Activated gamma-delta T cell (primary cell): ENCODE results near the gene MYADML2.

Experiments
- DNase-seq: peaks from one replicate; lab custom pipeline; 2025; lab: John Stamatoyannopoulos, UW

The MYADML2 gene

DNA sequence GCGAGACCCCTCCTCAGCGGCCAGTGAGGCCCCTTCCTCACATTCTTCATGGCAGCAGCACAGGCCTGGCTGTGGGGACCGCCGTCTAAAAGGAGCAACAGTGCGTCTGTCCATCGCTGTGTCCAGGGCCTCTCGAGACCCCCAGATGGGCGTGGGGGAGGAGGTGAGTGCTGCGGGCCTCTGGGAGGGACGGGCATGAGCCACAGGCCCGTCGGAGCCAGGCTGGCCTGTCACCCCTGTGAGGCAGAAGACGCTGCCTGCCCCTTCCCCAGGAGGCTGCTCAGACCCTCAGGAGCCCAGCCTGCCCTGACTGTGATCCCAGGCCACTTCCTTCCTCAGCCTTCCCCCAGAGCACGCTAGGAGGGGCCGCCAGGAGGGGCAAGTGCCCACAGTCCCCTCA is 7.8 kb downstream of the MYADML2 start:
- DNase-seq = no peak

DNA sequence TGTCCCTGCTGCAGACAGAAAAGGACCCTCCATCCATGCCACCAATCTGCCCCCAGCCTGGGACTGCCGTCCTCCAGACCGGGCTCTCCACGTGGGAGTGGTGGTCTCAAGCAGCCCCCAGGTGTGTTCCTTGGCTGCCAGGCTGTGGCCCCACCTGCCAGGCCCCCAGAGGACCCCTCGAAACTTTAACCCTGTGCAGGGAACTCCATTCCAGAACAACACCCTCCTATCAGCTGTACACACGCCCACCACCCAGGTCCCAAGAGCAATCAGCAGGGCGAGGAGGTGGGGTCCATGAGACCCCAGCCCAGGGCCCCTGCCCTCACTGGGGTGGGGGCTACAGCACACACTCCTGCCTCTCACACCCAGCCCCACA is 11.3 kb downstream of the MYADML2 start:
- no peak for DNase-seq

DNA sequence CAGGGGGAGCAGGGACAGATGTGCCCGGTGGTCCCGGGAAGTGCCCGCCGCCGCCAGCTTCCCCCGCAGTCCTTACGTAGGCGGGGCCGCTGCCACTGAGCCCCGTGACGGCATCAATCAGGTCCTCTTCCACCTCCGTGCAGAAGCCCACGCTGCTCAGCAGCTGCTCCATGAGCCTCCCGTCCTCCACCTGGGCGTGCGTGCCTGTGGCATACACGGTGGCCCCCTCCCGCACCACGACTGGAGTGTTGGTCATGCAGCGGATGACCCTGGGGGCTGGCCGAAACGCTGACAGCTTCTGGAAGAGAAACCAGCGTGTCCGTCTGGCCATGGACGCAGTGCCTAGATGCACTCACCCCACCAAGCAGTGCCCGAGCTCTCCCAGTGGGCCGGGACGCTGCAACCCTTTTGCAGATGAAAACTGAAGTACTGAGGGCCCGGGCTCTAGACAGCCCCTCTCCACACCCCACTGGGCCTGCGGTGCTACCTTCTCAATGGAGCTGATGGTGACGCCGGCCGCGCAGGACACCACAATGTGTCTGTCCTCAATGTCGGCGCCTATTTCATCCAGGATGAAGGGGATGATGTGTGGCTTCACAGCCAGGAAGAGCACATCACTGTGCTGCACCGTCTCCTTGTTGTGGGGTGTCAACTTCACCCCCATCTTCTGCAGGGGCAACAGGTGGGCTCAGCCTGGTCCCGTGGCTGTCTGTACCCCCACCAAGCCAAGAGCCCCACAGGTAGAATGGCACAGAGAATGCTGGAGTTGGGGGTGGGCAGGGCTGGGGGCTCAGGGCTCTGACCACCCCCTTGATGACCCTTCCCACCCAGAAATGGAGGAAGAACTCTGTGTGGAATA is 12.0 kb downstream of the MYADML2 start:
- DNase-seq = no peak

DNA sequence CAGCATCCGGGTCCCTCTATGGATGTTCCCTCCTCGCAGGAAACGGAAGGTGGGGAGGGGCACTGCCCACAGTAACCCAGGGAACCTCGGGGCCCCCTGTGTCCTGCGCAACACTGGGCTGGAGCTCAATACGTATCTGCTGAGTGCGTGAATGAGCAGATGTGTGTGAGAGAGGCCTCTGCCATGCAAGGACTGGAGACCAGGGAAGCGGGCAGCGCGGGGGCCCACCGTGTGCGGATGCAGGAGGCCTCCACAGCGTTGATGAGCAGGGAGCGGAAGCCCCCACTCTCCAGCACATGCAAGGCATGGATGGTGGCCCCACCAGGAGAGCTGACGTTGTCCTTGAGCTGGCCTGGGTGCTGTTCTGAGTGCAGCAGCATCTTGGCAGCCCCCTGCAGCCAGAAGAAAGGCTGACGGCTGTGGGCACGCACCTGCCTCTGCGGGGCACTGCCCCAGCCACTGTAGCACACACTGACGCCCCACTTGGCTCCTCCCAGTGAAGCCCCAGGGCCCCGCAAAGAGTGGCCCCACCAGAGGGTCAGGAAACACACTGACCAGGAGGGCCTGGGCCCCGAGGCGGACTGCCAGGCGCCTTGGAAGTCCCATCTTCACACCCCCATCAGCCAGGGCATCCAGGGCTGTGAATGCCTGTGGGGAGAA is 12.8 kb downstream of the MYADML2 start:
- no peak for DNase-seq

DNA sequence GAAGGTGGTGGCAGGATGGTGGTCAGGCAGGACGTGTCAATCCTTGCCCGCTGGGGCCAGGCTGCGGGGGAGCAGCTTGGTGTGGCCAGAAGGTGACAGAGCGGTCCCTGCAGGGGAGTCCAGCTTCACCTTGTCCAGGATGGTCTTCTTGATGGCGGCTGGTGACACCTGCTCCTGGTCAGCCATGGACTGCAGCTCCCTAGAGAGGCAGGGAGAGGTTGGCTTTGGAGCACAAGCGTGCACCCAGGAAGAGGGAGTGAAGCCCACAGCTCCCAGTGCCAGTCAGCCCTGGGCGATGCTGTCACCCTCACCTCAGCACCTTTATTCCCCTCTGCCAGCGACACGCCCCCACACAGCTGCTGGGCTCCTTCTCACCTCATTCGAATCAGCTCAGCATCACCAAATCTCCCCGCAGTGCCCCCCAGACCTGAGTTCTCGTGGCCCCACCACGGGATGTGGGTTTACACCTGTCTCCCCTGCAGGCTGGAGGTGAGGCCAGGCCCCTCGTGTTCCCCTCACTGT is 13.8 kb downstream of the MYADML2 start:
- DNase-seq = no peak

DNA sequence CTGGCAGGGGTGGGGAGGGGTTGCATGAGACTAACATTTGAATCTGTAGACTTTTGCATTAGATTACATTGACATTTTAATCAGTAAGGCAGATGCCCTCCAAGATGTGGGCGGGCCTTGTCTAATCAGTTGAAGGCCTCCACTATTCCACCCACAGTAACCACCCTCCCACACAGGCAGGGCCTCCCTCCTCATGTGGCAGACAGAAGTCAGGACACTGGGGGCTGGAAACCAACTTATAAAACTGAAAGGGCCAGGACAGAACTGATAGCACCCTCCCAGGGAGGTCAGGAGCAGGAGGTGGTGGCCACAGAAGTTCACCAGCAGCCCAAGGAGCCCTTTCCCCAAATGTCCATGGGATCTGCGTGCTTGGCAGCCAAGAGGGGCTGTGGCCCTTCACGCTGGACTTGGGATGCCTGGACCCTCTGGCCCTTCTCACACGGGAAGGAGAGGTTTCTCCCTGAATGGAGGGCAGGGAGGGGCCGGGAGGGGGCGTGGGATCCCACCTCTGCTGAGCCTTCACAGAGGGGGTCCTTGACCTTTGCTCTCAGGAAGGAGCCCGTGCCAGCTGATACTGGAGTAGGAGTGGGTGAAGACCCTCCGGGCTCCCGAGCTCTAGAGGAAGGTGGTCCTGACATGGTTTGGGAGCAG is 14.6 kb downstream of the MYADML2 start:
- no peak for DNase-seq

DNA sequence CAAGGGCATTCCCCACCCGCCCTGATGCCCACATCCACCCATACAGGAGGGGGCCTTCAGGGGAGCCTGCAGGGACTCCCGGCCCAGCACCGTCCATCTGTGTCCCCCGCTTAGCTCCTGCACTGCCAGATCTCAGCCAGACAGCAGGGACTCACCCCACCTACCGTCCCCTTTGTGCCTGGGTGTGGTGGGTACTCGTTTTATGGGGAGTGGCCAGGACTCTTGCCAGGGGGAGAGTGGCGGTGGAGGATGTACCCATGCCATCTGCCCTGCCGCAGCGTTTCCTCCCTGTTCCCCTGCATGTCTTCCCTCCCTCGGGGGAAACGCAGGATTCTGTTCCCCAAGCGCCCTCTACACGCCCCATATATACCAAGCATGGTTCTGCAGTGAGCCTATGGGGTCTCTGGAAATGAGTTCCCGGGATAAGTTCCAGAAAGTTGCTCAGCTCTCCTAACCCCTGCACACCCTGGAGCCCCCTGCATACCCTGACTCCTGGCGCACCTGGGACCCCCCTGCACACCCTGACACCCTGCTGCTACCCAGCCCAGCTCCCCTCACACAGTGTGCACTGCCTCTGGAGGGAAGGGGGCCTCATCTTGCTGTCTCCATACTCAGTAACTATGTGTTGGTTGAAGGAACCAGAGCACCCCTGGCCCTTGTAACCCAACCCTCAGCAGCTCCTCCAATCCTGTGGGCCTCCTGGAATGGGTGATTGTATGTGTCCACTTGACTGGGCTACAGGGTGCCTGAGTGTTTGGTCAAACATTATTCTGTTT is 15.3 kb downstream of the MYADML2 start:
- DNase-seq = no peak

DNA sequence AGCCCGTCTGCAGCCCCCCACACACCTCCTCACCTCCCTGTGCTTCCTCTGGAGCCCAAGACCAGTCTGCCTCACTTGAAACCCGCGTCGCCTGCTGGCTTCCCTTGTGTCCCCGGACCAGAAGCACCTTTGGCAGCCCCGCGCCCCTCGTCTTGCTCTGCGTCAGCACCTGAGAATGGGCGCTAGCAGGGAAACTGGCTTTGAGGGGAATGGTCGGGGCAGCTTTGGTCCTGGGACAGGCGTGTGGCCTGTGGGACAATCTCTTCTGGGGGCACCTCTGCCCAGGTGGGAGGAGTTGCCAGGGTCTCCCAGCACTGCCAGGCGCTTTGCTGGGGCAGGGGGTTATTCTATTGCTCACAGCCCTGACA is 15.9 kb downstream of the MYADML2 start:
- no peak for DNase-seq

DNA sequence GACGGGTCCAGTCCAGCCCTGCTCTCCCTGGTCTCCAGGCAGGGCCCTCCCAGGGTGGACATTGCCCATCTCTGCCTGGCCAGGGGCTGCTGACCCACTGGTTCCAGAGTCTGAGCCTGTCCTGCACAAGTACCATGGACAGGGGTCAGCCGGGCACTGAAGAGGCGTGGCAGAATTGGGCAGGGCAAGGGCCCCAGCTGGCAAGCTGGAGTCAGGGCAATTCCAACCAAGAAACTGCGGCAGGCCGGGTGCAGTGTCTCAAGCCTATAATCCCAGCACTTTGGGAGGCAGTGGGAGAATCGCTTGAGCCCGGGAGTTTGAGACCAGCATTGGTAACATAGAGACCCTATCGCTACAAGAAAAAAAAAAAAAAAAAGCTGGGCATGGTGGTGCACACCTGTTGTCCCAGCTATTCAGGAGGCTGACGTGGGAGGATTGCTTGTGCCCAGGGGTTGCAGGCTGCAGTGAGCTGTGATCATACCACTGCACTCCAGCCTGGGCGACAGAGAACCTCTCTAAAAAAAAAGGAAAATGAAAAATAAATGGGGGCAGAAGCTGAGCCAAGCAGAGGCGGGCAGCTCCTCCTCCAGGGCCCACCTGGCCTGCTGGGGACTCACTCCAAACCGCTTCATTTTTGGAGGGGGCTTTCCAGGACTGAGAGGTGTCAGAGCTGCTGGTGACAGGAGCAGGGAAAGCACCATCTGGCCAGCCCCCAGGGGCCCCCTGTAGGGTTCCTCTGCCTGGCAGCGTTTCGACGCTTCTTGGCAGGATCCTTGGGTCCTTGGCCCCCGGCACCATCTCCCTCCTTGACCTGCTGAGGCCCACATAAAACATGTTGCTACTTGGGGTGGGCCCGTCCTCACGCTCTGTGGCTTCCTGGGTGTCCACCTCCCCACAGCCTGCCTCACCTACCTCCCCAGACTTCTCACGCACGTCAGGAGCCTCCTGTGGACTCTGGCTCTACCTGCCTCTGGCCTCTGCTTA is 16.6 kb downstream of the MYADML2 start:
- no peak for DNase-seq

DNA sequence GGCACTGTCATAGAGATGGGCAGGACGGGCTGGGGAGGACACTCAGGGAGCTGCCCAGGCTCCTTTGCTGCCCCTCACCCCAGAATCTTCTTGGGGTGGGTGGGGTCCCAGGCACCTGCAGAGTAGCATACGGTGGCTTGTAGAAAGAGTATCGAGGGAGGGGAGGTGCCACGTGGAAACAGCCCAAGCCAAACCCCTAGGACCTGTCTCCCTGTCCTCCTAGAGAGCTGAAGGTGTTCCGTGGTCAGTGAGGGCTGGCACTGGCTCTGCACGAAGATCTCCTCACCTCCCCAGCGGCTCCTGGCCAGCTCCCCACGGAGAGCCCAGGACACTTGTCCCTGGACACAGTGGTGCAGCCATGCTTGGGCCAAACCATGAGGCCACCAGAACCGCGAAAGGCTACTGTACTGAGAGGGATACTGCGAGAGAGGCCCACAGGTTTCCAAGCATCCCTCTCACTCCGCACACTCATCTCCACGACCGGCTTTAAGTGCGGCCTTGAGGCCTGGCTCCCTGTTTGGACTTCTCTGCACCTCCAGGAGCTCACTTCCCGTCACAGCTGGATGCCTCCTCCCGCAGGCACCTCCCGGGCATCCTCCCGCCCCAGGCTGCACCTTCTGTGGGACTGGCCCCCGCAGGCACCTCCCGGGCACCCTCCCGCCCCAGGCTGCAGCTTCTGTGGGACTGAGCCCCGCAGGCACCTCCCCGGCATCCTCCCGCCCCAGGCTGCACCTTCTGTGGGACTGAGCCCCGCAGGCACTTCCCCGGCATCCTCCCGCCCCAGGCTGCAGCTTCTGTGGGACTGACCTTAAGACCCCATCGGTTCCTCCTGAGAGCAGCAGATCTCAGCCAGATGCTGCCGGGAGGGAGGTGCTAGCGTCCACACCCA is 17.5 kb downstream of the MYADML2 start:
- no peak for DNase-seq

DNA sequence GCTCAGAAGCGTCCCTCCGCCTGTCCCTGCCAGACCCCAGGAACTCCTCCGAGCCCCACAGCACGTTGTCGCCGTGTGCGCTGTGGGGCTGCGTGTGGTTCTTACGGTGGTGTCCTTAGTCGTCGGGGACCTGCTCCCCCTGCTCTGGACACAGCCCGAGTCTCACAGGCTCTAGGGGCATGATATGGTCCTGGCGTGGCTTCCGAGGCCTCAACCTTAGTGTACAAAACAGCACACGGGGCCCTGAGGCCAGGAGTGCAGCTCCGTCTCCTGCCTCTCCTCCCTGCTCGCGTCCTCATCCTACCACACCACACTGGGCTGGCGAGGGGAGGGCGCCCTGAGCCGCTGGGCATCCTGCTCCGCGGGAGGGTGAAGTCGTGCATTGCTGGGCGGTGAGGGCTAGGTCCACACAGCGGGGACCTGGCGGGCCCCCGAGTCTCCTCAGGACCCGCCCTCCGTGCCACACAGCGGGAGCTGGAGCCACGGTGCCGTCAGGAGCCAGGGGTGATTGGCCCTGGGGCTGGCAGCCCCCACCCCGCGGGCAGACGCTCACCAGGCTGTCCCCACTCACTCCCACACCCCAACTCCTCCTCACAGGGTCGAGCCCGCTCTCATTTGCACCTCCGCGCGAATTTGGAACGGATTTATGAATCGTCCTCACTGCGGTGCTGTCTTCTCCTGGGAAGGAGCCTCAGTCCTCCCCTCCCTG is 18.3 kb downstream of the MYADML2 start:
- no peak for DNase-seq

DNA sequence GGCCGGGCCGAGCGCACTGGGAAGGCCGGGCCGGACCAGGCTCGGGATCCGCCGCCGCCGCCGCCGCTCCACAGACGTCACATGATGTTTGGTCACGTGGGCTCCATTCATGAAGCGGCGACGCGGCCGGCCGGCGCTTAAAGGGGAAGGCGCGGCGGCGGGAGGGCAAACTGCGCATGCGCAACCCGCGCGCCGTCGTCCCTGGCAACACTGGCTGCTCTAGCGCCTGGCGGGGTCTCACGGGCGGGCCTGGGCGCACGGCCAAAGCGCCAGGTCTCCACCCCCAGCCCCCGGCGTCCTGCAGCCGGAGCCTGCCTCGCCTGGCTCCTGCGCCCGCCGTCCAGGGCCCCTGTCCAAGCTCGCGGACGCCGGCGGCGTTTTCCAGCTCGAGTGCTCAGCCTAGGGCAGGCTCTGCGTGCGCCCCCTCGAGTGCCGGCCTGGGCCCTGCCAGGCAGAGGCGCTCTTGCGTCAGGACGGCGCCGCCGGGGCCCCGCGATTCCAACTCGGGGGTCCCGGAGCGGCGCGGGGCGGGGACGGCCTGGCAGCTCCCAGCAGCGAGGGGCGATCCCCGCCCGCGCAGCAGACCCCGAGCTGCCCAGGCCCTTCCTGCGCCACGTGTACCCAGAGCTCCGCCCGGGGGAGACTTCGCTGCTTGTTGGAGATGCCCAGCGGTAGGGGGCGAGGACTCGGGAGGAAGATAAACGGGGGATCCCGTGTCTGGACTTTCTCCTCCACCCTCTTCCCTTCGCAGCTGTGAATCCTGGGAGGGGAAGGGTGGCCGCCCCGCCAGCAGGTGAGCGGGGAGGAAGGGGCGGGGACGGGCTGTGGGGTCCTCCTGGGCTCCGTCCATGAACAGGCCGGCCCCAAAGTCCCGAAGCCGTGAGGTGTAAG is 19.1 kb downstream of the MYADML2 start, which contains the start of gene MAFG:
Gene MAFG, minus strand, starts transcription at position 83 of the 891 bp plus-strand sequence. CDS start 4,550 bp downstream, outside the sequence.
- peak; percentile 88 for DNase-seq

DNA sequence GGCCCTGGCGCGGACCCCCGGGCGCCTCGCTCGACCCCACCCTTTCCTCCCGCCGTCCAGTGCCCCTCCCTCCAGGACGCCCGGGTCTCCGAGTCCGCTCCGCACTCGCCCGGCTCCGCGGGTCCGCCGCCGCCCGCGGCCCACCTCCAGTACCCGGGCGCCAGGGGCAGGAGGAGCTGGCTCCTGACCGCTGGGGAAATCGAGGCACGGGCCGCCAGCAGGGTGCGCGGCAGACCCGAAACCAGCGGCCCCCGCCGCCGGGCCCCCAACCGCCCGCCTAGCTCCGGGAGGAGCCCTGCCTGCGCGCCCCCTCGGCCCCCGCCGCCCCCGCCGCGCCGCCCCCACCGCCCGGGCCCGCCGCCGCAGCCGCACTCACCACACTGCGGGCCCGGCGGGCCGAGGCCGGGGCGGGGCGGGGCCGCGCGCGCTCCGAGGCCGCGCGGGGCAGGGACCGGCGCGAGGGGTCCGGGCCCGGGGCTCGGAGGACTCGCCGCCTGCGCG is 19.8 kb downstream of the MYADML2 start:
- DNase-seq = no peak

DNA sequence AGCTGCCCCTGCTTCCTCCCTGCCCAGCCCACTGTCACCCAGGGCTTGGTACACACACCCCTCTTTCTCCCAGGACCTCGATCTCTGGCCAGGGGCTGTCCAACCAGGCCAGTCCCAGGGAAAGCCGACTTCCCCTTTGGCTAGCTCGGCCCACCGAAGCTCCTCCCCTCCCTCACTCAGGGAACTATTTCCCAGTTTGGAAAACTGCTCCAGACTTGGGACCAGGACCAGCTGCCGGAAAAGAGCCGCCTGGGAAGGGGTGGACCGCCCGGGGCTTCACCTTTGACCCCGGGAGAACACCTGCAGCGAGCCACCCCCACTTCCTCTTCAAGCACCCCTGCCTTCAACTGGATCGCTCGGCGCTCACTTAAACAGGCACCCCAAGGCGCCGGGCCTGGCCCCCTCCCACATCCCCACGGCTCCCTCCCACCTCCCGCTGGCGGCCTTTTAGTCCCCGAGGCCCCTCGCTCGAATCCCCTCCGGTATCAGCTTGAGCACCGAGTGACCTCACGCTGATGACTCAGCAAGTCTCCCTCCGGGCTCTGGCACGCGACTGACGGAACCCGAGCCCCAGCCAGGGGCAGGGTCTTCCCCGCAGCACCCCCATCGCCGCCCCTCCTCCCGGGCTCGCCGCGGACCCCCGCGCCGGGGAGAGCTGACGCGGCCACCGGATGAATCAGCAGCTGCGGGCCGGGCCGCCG is 20.4 kb downstream of the MYADML2 start:
- DNase-seq = no peak

DNA sequence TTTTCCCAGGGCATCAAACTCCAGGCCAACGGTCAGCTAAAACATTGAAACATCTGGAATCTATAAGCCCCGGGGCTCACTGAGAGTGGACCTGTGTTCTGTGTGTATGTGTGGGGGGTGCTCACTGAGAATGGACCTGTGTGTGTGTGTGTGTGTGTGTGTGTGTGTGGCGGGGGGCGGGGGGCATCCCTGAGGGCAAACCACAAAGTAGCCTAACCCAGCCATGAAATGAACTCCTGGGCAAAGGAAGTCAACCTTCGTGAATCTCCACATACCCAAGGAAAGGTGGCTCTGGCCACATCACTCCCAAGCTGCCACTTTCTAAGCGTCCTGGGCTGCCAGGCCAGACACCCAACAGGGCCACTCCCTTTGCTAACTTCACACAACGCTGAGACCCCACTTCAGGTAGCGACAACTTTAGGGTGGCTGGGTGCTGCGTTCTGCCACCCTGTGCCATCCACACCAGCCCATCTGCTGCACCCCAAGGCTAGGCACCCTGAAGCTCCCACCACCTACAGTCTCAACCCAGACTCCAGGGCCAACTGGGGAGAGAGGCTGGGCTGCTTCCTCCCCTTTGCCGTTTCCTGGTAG is 21.1 kb downstream of the MYADML2 start:
- DNase-seq = no peak
